Measurements from ENCODE around the gene TDRD12. TPM values are rescaled to one million over a fixed set of nuclear protein-coding genes. Genes with fewer than 3 reads are reported as not detected.

Gene TDRD12
- total RNA-seq, 1 donor from 2014 or later = 0.07 TPM

DNA sequence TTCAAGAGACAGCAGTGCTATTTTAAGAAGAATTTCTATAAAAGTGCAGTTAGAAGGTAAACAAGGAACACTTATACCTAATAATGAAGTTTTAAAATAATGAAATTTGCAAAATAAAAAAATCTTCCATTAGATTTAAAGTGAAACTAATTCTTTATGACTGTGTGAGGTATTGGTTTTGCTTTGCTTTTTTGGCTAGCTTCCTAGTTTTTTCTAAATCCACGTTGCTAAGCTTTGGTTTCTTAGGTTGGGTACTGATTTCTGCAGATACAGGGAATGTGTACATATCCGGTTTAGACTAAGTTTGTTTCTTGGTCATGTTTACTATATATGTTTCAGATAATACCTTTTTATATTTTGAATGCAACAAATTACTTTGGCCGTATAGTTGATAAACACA, 90.2 kb downstream of the TDRD12 start:
- no peak overlapping the region for H3K9ac ChIP-seq
- H3K9me3 Mint-ChIP-seq = no peaks in the 10 kb centered on the region
- H3K36me3 Mint-ChIP-seq = no peaks in the 10 kb centered on the region
- no peak overlapping the region for H3K4me2 ChIP-seq
- H3K27ac Mint-ChIP-seq = no peak overlapping the region
- H3F3A ChIP-seq (ENCODE audit: low read depth) = no peaks in the 10 kb centered on the region
- no peak overlapping the region for H2AFZ ChIP-seq (replicated peaks)
- H3K27me3 Mint-ChIP-seq (ENCODE audit: insufficient read depth, low read depth) = peaks cover 3% of the 10 kb centered on the region
- H3K4me3 ChIP-seq = no peak overlapping the region
- no peaks in the 10 kb centered on the region for H3K27me3 ChIP-seq
- TF ChIP-seq EZH2 (IDR thresholded peaks at IDR 0.05) (no peak), EZH2phosphoT487 (IDR thresholded peaks at IDR 0.05) (no peak), CTCF (IDR thresholded peaks at IDR 0.05) (no peak)
- H3K4me1 ChIP-seq = no peaks in the 10 kb centered on the region
- no peak overlapping the region for H3K4me3 Mint-ChIP-seq
- H4K20me1 ChIP-seq (ENCODE audit: low read depth) = no peaks in the 10 kb centered on the region
- no peak for DNase-seq (ENCODE audit: low spot score)
- peaks cover 7% of the 10 kb centered on the region for H3K4me1 Mint-ChIP-seq
- H3K9me3 ChIP-seq (ENCODE audit: low read depth) = no peaks in the 10 kb centered on the region
- H3K27ac ChIP-seq = no peak overlapping the region
- no peaks in the 10 kb centered on the region for H3K36me3 ChIP-seq
- no peaks in the 10 kb centered on the region for H3K79me2 ChIP-seq (ENCODE audit: low read depth)

- TF ChIP-seq CTCF (IDR thresholded peaks at IDR 0.05) = no peak
- Mint-ChIP-seq H3K9me3 (no peaks in the 10 kb centered on the region), H3K4me1 (peaks cover 7% of the 10 kb centered on the region), H3K27ac (no peak overlapping the region), H3K4me3 (no peak overlapping the region), H3K36me3 (no peaks in the 10 kb centered on the region), H3K27me3 (ENCODE audit: insufficient read depth, low read depth) (peaks cover 3% of the 10 kb centered on the region)
- H3K4me3 ChIP-seq = no peak overlapping the region
- no peaks in the 10 kb centered on the region for H3K9me3 ChIP-seq (ENCODE audit: low read depth)
- H3K4me1 ChIP-seq = no peaks in the 10 kb centered on the region
- no peak overlapping the region for H3K4me2 ChIP-seq
- no peak for DNase-seq (ENCODE audit: low spot score)
- H3K36me3 ChIP-seq = no peaks in the 10 kb centered on the region
- H2AFZ ChIP-seq (replicated peaks) = no peak overlapping the region
- no peak overlapping the region for H3K9ac ChIP-seq
- no peaks in the 10 kb centered on the region for H4K20me1 ChIP-seq (ENCODE audit: low read depth)
- no peaks in the 10 kb centered on the region for H3K79me2 ChIP-seq (ENCODE audit: low read depth)
- H3F3A ChIP-seq (ENCODE audit: low read depth) = no peaks in the 10 kb centered on the region
- no peak overlapping the region for H3K27ac ChIP-seq
- H3K27me3 ChIP-seq = no peaks in the 10 kb centered on the region
These were observed 90.9 kb downstream of the TDRD12 start for GRCh38 chr19:32810452-32810851.

- no peak overlapping the region for H3K4me3 ChIP-seq
- no peak overlapping the region for H3K4me3 Mint-ChIP-seq
- H3K4me1 Mint-ChIP-seq = peaks cover 7% of the 10 kb centered on the region
- H3K27me3 ChIP-seq = no peaks in the 10 kb centered on the region
- TF ChIP-seq EZH2 (IDR thresholded peaks at IDR 0.05) (no peak), EZH2phosphoT487 (IDR thresholded peaks at IDR 0.05) (no peak), CTCF (IDR thresholded peaks at IDR 0.05) (no peak)
- no peak overlapping the region for H3K27ac ChIP-seq
- H3K4me2 ChIP-seq = no peak overlapping the region
- H3K36me3 Mint-ChIP-seq = no peaks in the 10 kb centered on the region
- no peaks in the 10 kb centered on the region for H4K20me1 ChIP-seq (ENCODE audit: low read depth)
- no peaks in the 10 kb centered on the region for H3F3A ChIP-seq (ENCODE audit: low read depth)
- no peak overlapping the region for H3K27ac Mint-ChIP-seq
- no peak overlapping the region for H3K9ac ChIP-seq
- H3K9me3 Mint-ChIP-seq = no peaks in the 10 kb centered on the region
- no peaks in the 10 kb centered on the region for H3K9me3 ChIP-seq (ENCODE audit: low read depth)
- H2AFZ ChIP-seq (replicated peaks) = no peak overlapping the region
- H3K27me3 Mint-ChIP-seq (ENCODE audit: insufficient read depth, low read depth) = peaks cover 3% of the 10 kb centered on the region
- H3K79me2 ChIP-seq (ENCODE audit: low read depth) = no peaks in the 10 kb centered on the region
- H3K36me3 ChIP-seq = no peaks in the 10 kb centered on the region
- no peaks in the 10 kb centered on the region for H3K4me1 ChIP-seq
- no peak for DNase-seq (ENCODE audit: low spot score)
These were observed 91.6 kb downstream of the TDRD12 start for GRCh38 chr19:32811151-32811550.

DNA sequence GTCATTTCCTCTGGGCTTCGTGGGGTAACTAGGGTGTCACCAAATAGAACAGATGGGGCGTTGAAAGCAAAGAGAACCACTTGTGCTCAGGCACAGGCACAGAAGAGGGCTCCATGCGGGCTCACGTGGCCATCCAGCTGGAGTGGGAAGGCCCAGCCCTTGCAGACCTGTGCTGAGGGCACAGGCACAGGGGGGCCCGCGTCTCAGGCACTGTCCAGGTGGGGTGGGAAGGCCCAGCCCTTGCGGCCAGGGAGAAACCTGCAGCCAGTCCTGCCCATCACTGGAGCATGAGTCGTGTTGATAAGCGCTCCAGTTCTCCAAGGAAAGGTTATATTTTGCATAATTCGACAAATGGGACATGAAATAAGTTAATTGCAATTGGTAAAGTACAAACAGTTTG, 92.5 kb downstream of the TDRD12 start:
- Histone ChIP-seq H3K4me2 (no peak overlapping the region), H3K4me1 (peaks cover 5% of the 10 kb centered on the region), H3F3A (ENCODE audit: low read depth) (no peaks in the 10 kb centered on the region), H3K9ac (no peak overlapping the region), H3K4me3 (no peak overlapping the region), H3K27me3 (no peaks in the 10 kb centered on the region), H4K20me1 (ENCODE audit: low read depth) (no peaks in the 10 kb centered on the region), H2AFZ (replicated peaks) (no peak overlapping the region), H3K36me3 (no peaks in the 10 kb centered on the region), H3K79me2 (ENCODE audit: low read depth) (no peaks in the 10 kb centered on the region), H3K9me3 (ENCODE audit: low read depth) (no peaks in the 10 kb centered on the region), H3K27ac (no peak overlapping the region)
- Mint-ChIP-seq H3K9me3 (no peaks in the 10 kb centered on the region), H3K27me3 (ENCODE audit: insufficient read depth, low read depth) (peaks cover 3% of the 10 kb centered on the region), H3K36me3 (no peaks in the 10 kb centered on the region), H3K4me1 (peaks cover 11% of the 10 kb centered on the region), H3K4me3 (no peak overlapping the region), H3K27ac (no peak overlapping the region)
- no peak for DNase-seq (ENCODE audit: low spot score)
- TF ChIP-seq EZH2 (IDR thresholded peaks at IDR 0.05) (no peak), EZH2phosphoT487 (IDR thresholded peaks at IDR 0.05) (no peak), CTCF (IDR thresholded peaks at IDR 0.05) (no peak)
